ENCODE measurements around the gene LPP.

LPP gene

GRCh38 chr3:188358787-188359493 is 205.0 kb downstream of the LPP start:
- peak overlapping the region; percentile 65 for H3K27ac Mint-ChIP-seq
- peaks cover 11% of the 10 kb centered on the region for H3K36me3 Mint-ChIP-seq (ENCODE audit: low read depth)
- H3K9me3 Mint-ChIP-seq = no peaks in the 10 kb centered on the region
- DNase-seq = no peak
- no peaks in the 10 kb centered on the region for H3K27me3 Mint-ChIP-seq
- peaks cover 54% of the 10 kb centered on the region for H3K4me1 Mint-ChIP-seq (ENCODE audit: low read depth)
- H3K4me3 Mint-ChIP-seq = peak overlapping the region; percentile 49

DNA sequence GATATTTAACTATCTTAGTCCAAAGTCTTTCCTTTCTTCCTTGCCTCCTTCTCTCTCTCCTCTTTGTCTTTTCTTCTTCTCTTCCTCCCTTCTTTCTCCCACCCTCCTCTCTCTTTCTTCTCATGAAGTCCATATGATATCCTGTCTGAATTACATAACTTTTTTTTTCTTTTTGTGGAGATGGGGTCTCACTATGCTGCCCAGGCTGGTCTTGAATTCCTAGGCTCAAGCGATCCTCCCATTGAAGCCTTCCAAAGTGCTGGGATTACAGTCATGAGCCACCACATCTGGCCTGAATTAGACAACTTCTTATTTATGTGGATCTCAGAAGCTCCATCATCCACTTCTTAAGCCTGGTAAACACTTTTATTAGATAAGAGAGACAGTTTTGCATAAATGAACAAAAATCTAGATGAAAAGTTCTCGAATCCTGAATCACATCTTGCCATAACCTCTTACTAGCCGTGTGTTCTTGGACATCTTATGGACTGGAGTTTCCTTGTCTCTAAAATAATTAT is 206.5 kb downstream of the LPP start:
- DNase-seq = no peak
- no peaks in the 10 kb centered on the region for H3K27me3 Mint-ChIP-seq
- H3K4me3 Mint-ChIP-seq = no peak overlapping the region
- H3K4me1 Mint-ChIP-seq (ENCODE audit: low read depth) = peaks cover 46% of the 10 kb centered on the region
- no peaks in the 10 kb centered on the region for H3K9me3 Mint-ChIP-seq
- peaks cover 9% of the 10 kb centered on the region for H3K36me3 Mint-ChIP-seq (ENCODE audit: low read depth)
- no peak overlapping the region for H3K27ac Mint-ChIP-seq

DNA sequence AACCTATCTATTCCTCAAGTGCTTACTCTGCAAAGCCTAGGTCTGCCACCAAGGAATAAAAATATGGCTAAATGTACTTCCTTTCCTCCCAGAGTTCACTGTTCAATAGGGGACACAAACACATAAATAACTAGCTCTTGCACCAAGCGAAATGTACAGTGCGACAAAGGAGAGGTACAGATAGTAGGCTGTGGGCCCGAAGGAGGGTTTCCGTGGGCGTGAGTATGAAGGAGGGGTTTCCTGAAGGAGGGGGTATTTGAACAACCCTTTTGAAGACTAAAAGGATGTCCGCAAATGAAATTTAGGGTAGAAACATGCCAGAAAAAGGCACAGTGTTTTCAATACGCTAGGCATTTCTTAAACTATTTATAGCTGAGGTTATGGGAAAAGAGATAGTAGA is 207.9 kb downstream of the LPP start:
- no peaks in the 10 kb centered on the region for H3K27me3 Mint-ChIP-seq
- H3K4me3 Mint-ChIP-seq = no peak overlapping the region
- peaks cover 46% of the 10 kb centered on the region for H3K4me1 Mint-ChIP-seq (ENCODE audit: low read depth)
- H3K27ac Mint-ChIP-seq = no peak overlapping the region
- no peak for DNase-seq
- peaks cover 8% of the 10 kb centered on the region for H3K36me3 Mint-ChIP-seq (ENCODE audit: low read depth)
- H3K9me3 Mint-ChIP-seq = no peaks in the 10 kb centered on the region

DNA sequence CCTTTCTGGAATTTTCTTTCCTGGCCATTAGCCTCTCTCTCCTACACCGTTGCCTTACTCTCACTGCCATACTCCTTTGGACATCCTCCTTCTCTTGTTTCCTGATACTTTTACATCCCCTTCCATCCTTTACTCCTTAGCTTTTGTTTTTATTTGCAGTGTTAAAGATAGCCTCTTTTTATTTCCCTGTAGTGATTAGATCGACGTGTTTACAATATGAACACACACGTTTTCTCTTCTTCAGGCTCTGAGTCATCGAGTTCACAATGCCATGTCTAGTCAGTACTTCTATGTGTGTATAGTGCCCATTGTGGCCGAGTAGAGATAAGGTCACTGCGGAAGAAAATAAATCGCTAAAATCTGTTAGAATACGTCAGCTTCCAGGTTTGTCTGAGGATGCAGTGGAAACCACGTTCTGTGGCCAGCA is 208.5 kb downstream of the LPP start:
- Mint-ChIP-seq H3K4me1 (ENCODE audit: low read depth) (peaks cover 44% of the 10 kb centered on the region), H3K27me3 (no peaks in the 10 kb centered on the region), H3K36me3 (ENCODE audit: low read depth) (peaks cover 6% of the 10 kb centered on the region), H3K4me3 (no peak overlapping the region), H3K27ac (no peak overlapping the region), H3K9me3 (no peaks in the 10 kb centered on the region)
- DNase-seq = no peak

GRCh38 chr3:188365184-188365583 is 211.2 kb downstream of the LPP start:
- H3K4me1 Mint-ChIP-seq (ENCODE audit: low read depth) = peaks cover 37% of the 10 kb centered on the region
- H3K27me3 Mint-ChIP-seq = no peaks in the 10 kb centered on the region
- no peak overlapping the region for H3K27ac Mint-ChIP-seq
- no peaks in the 10 kb centered on the region for H3K9me3 Mint-ChIP-seq
- no peak for DNase-seq
- H3K4me3 Mint-ChIP-seq = no peak overlapping the region
- H3K36me3 Mint-ChIP-seq (ENCODE audit: low read depth) = peaks cover 7% of the 10 kb centered on the region

- Mint-ChIP-seq H3K36me3 (ENCODE audit: low read depth) (peaks cover 11% of the 10 kb centered on the region), H3K27ac (no peak overlapping the region), H3K27me3 (no peaks in the 10 kb centered on the region), H3K4me1 (ENCODE audit: low read depth) (peaks cover 35% of the 10 kb centered on the region), H3K9me3 (peaks cover 4% of the 10 kb centered on the region), H3K4me3 (no peak overlapping the region)
- DNase-seq = no peak
Measured at GRCh38 chr3:188365988-188366698, 212.2 kb downstream of the LPP start.

DNA sequence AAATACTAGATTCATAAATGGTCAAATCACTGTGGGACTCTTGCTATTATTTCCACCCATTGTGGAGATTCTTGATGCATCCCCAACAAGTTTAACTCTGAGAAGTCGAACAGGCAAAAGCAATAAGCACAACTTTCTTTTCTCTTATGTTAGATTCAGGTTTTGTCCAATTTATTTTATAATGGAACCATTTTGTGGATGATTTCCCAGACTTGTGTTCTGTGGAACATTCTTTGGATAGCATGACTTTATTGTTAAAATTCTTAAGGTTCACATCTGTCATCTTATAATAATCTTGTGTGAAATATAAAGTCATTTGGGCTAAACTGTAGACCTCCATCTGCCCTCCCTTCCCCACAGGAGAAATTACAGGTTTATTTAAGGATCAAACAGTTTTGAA is 213.7 kb downstream of the LPP start:
- Mint-ChIP-seq H3K9me3 (peaks cover 4% of the 10 kb centered on the region), H3K4me3 (no peak overlapping the region), H3K27ac (no peak overlapping the region), H3K36me3 (ENCODE audit: low read depth) (peaks cover 14% of the 10 kb centered on the region), H3K27me3 (no peaks in the 10 kb centered on the region), H3K4me1 (ENCODE audit: low read depth) (peaks cover 25% of the 10 kb centered on the region)
- DNase-seq = no peak

DNA sequence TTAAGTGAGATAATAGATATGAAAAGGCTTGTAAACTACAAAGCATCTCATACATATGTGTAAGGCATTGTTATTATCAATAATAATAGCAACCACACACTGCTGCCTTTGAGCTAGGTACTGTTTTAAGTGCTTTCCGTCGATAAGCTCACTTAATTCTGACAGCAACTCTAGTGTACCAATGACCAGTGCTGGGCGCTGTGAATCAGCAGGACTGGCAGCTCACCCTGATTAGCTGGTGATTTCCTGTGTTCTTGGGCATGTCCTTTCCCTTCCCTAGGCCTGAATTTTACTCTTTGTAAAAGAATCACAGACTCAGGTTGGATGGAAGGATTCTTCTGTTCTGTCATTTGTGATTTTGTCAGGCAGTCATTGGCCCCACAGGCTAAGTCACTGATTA is 215.6 kb downstream of the LPP start:
- Mint-ChIP-seq H3K4me1 (ENCODE audit: low read depth) (peaks cover 25% of the 10 kb centered on the region), H3K4me3 (no peak overlapping the region), H3K27ac (no peak overlapping the region), H3K36me3 (ENCODE audit: low read depth) (peaks cover 10% of the 10 kb centered on the region), H3K27me3 (no peaks in the 10 kb centered on the region), H3K9me3 (peaks cover 4% of the 10 kb centered on the region)
- no peak for DNase-seq

GRCh38 chr3:188370081-188370830 is 216.3 kb downstream of the LPP start:
- H3K4me3 Mint-ChIP-seq = no peak overlapping the region
- H3K9me3 Mint-ChIP-seq = peaks cover 4% of the 10 kb centered on the region
- H3K27me3 Mint-ChIP-seq = no peaks in the 10 kb centered on the region
- no peak for DNase-seq
- H3K27ac Mint-ChIP-seq = no peak overlapping the region
- H3K4me1 Mint-ChIP-seq (ENCODE audit: low read depth) = peaks cover 25% of the 10 kb centered on the region
- H3K36me3 Mint-ChIP-seq (ENCODE audit: low read depth) = peaks cover 10% of the 10 kb centered on the region

DNA sequence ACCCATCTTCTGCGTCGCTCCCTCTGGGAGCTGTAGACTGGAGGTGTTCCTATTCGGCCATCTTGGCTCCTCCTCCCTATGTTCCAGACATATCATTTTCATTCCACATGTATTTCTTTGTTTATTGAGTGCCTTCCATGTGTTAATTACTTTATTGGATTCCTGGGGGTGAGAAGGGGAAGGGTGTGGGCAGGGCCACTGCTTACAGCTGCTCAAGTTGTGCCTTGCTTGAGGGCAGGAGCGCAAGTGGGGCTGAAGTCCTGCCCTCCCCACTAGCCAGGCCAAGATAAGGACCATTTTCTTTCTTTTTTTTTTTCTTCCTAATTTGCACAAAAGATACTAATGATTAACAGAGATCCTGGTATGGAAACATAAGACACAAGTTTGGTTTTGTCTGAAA is 224.8 kb downstream of the LPP start:
- H3K36me3 Mint-ChIP-seq (ENCODE audit: low read depth) = peaks cover 6% of the 10 kb centered on the region
- H3K4me3 Mint-ChIP-seq = no peak overlapping the region
- peaks cover 1% of the 10 kb centered on the region for H3K4me1 Mint-ChIP-seq (ENCODE audit: low read depth)
- peaks cover 3% of the 10 kb centered on the region for H3K9me3 Mint-ChIP-seq
- no peak for DNase-seq
- H3K27ac Mint-ChIP-seq = no peak overlapping the region
- H3K27me3 Mint-ChIP-seq = no peaks in the 10 kb centered on the region

DNA sequence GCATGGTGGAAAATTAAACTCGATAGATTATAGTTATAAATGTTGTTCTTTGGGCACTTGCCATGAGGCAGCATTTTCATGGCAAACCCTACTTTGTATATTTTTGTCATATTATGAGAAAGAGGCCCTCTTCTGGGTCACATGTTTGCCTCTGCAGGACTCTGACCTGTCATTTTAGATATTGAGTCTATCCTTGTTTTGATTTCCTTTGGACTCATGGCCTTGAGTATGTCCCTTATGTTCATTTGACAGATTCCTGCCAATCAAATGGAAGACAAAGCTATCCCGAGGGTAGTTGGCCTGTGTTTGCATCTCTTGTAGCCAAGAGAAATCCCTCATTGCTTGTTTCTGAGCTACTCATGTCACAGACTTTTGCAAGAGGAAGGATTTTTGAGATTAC is 226.3 kb downstream of the LPP start:
- Mint-ChIP-seq H3K27me3 (no peaks in the 10 kb centered on the region), H3K4me1 (ENCODE audit: low read depth) (peaks cover 5% of the 10 kb centered on the region), H3K9me3 (peaks cover 3% of the 10 kb centered on the region), H3K36me3 (ENCODE audit: low read depth) (peaks cover 4% of the 10 kb centered on the region), H3K4me3 (no peak overlapping the region), H3K27ac (no peak overlapping the region)
- no peak for DNase-seq

DNA sequence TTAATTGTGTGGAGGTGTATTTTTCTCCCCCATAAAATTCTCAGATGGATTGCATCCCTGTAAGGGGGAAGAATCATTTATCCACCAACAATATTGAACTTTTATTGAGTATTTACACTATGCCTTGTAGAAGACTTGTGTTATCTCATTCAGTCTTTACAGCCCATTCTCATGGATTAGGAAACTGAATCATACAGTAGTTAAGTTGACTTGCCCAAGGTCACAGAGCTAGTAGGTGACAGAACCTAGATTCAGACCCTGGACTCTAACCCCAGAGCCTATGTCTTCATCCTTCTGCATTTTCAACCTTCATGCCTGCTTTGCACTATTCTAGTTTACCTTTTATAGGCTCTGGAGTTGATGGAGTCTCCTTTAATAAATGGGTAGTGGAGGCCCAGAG is 226.8 kb downstream of the LPP start:
- no peak for DNase-seq
- Mint-ChIP-seq H3K27me3 (no peaks in the 10 kb centered on the region), H3K9me3 (peaks cover 3% of the 10 kb centered on the region), H3K4me1 (ENCODE audit: low read depth) (peaks cover 8% of the 10 kb centered on the region), H3K4me3 (no peak overlapping the region), H3K27ac (no peak overlapping the region), H3K36me3 (ENCODE audit: low read depth) (peaks cover 4% of the 10 kb centered on the region)

DNA sequence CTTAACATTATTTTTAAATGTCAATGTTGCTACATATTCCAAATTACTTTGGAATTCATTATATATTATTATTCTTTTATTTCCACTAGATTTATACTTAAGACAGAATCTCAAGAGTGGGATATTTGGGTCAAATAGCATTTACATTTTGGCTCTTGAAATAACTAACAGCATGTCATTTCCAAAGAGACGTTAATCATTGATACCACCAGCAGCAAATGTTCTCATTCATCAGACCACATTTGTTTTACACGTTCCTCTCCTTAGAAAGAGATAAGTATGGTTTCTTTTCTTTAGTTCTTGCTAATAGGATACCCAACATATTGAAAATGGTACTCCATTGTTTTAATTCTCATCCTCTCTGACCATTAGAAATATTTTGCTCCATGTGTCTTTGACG is 229.8 kb downstream of the LPP start:
- Mint-ChIP-seq H3K27ac (no peak overlapping the region), H3K9me3 (no peaks in the 10 kb centered on the region), H3K36me3 (ENCODE audit: low read depth) (peaks cover 2% of the 10 kb centered on the region), H3K4me1 (ENCODE audit: low read depth) (peaks cover 22% of the 10 kb centered on the region), H3K27me3 (no peaks in the 10 kb centered on the region), H3K4me3 (no peak overlapping the region)
- no peak for DNase-seq

DNA sequence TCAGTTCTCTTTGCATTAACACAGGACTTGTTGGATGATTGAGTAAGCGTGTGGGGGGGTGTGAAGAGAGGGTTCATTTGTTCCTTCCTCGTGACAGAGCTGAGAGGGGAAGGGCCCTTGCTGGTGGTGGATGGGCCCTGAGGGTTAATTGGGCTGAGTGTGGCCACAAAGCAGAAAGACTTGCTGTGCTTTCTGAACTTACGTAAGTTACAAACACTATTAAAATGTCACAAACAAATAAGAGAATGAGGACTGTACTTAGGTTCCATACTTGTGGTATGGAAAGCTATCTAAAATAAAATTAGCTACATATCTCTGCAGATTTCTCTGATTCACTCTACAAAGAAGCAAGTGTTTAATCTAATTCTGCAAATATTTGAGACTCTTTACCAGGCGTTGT is 231.3 kb downstream of the LPP start:
- DNase-seq = no peak
- no peaks in the 10 kb centered on the region for H3K27me3 Mint-ChIP-seq
- no peak overlapping the region for H3K27ac Mint-ChIP-seq
- no peaks in the 10 kb centered on the region for H3K9me3 Mint-ChIP-seq
- peaks cover 2% of the 10 kb centered on the region for H3K36me3 Mint-ChIP-seq (ENCODE audit: low read depth)
- peaks cover 30% of the 10 kb centered on the region for H3K4me1 Mint-ChIP-seq (ENCODE audit: low read depth)
- no peak overlapping the region for H3K4me3 Mint-ChIP-seq

Data from activated T-cell treated with anti-CD3 and anti-CD28 coated beads, Interleukin-2, amount 50 U/mL, for 24 hours (primary cell).